Glutamatergic neuron (in vitro differentiated cells): ENCODE measurements around the gene PIGU. TPM values are rescaled to one million over a fixed set of nuclear protein-coding genes. Genes with fewer than 3 reads are reported as not detected.

Source experiments
- DNase-seq: peaks from one replicate; pipeline ENCODE4 v3.0.0; 2022
- H3K27ac Mint-ChIP-seq: one replicate; pipeline ENCODE4 v1.8.0; 2020; ENCODE audit warnings: mild to moderate bottlenecking, mixed read lengths, inconsistent platforms; ENCODE audit not compliant: unreplicated experiment
- H3K27me3 Mint-ChIP-seq: one replicate; pipeline ENCODE4 v1.8.0; 2020; ENCODE audit warnings: mild to moderate bottlenecking, moderate library complexity, mixed read lengths, inconsistent platforms; ENCODE audit not compliant: unreplicated experiment
- H3K36me3 Mint-ChIP-seq: one replicate; pipeline ENCODE4 v1.8.0; 2020; ENCODE audit warnings: mild to moderate bottlenecking, mixed read lengths, inconsistent platforms; ENCODE audit not compliant: unreplicated experiment
- H3K4me1 Mint-ChIP-seq: one replicate; pipeline ENCODE4 v1.8.0; 2020; ENCODE audit warnings: mild to moderate bottlenecking, low read depth, mixed read lengths, inconsistent platforms; ENCODE audit not compliant: unreplicated experiment
- H3K4me3 Mint-ChIP-seq: one replicate; pipeline ENCODE4 v1.8.0; 2020; ENCODE audit warnings: mild to moderate bottlenecking, mixed read lengths, inconsistent platforms; ENCODE audit not compliant: unreplicated experiment
- H3K9me3 Mint-ChIP-seq: one replicate; pipeline ENCODE4 v1.8.0; 2020; ENCODE audit warnings: mild to moderate bottlenecking, moderate library complexity, mixed read lengths, inconsistent platforms; ENCODE audit not compliant: unreplicated experiment
- CTCF ChIP-seq: fragments of 200-600 bp; sonication (generic); IDR thresholded peaks from one replicate; pipeline ENCODE4 v1.5.0; 2021; ENCODE audit not compliant: partially characterized antibody, unreplicated experiment
- total RNA-seq: library from RNA; stranded (reverse); fragmentation: NEBNext Ultra II Directional; extraction: Animal tissue kit (Norgen Biotek cat#: 25700); gene quantifications from one replicate; pipeline ENCODE4 v1.2.1, GENCODE V29; 2021; ENCODE audit not compliant: unreplicated experiment

The PIGU gene
- total RNA-seq, 1 donor from 2014 or later = 19.4 TPM

- peaks cover 4% of the 10 kb centered on the region for H3K36me3 Mint-ChIP-seq
- H3K4me3 Mint-ChIP-seq = no peak overlapping the region
- peaks cover 16% of the 10 kb centered on the region for H3K4me1 Mint-ChIP-seq
Observed at GRCh38 chr20:34539756-34540155, 137.1 kb downstream of the PIGU start.

GRCh38 chr20:34538671-34539123 lies 138.2 kb downstream of the PIGU start:
- DNase-seq = peak; percentile 80
- Mint-ChIP-seq H3K36me3 (peaks cover 4% of the 10 kb centered on the region), H3K4me1 (peaks cover 6% of the 10 kb centered on the region), H3K9me3 (peaks cover 5% of the 10 kb centered on the region), H3K27ac (no peak overlapping the region), H3K27me3 (peaks cover 7% of the 10 kb centered on the region), H3K4me3 (no peak overlapping the region)
- TF ChIP-seq CTCF = peak; percentile 94

More at GRCh38 chr20:34539756-34540155, 137.1 kb downstream of the PIGU start:
- H3K27ac Mint-ChIP-seq = no peak overlapping the region
- peaks cover 3% of the 10 kb centered on the region for H3K9me3 Mint-ChIP-seq
- TF ChIP-seq CTCF = no peak
- peaks cover 5% of the 10 kb centered on the region for H3K27me3 Mint-ChIP-seq
- no peak for DNase-seq

- Mint-ChIP-seq H3K36me3 (peaks cover 4% of the 10 kb centered on the region), H3K27ac (no peak overlapping the region), H3K4me3 (no peak overlapping the region), H3K27me3 (peaks cover 7% of the 10 kb centered on the region), H3K9me3 (peaks cover 5% of the 10 kb centered on the region), H3K4me1 (peaks cover 1% of the 10 kb centered on the region)
- no peak for DNase-seq
- TF ChIP-seq CTCF = no peak
Observed at GRCh38 chr20:34537651-34538050, 139.2 kb downstream of the PIGU start.

GRCh38 chr20:34536798-34537394 lies 140.0 kb downstream of the PIGU start:
- TF ChIP-seq CTCF = peak; percentile 48
- Mint-ChIP-seq H3K27ac (no peak overlapping the region), H3K9me3 (peaks cover 5% of the 10 kb centered on the region), H3K4me3 (no peak overlapping the region), H3K4me1 (peaks cover 1% of the 10 kb centered on the region), H3K36me3 (peaks cover 4% of the 10 kb centered on the region), H3K27me3 (peaks cover 7% of the 10 kb centered on the region)
- peak; percentile 77 for DNase-seq

GRCh38 chr20:34535857-34536256 lies 141.0 kb downstream of the PIGU start:
- H3K27me3 Mint-ChIP-seq = peaks cover 7% of the 10 kb centered on the region
- no peak overlapping the region for H3K27ac Mint-ChIP-seq
- H3K4me1 Mint-ChIP-seq = peaks cover 9% of the 10 kb centered on the region
- H3K4me3 Mint-ChIP-seq = no peak overlapping the region
- TF ChIP-seq CTCF = no peak
- H3K36me3 Mint-ChIP-seq = peaks cover 4% of the 10 kb centered on the region
- no peak for DNase-seq
- H3K9me3 Mint-ChIP-seq = peaks cover 5% of the 10 kb centered on the region
